ENCODE measurements around the gene GOLGA8S.

- TF ChIP-seq CTCF (IDR thresholded peaks at IDR 0.05) (no peak), POLR2AphosphoS5 (IDR thresholded peaks at IDR 0.05) (no peak), POLR2A (IDR thresholded peaks at IDR 0.05) (no peak)
Observed at GRCh38 chr15:23385886-23386430, 31.4 kb downstream of the GOLGA8S start.

Measured in prostate gland (tissue), 2 donors.